Esophagus squamous epithelium (tissue), 5 donors: ENCODE results near the gene RALB. TPM values are rescaled to one million over a fixed set of nuclear protein-coding genes. Genes with fewer than 3 reads are reported as not detected.

Source experiments
- DNase-seq: peaks from one replicate; lab custom pipeline; 2025; lab: John Stamatoyannopoulos, UW
- H3K27ac ChIP-seq, 4 donors: fragments of 200-600 bp; sonication (generic); one replicate each; pipeline ENCODE4 v1.5.1; 2016 to 2019; ENCODE audit warnings: mild to moderate bottlenecking in 1 of 4
- H3K27me3 ChIP-seq, 4 donors: fragments of 200-600 bp; sonication (generic); 1 replicate in 3 of 4; 2 replicates in 1 of 4; pipeline versions ENCODE4 v1.5.1 to v1.6.0; 2017 to 2021; ENCODE audit warnings: antibody characterized with exemption in 1 of 4
- H3K36me3 ChIP-seq, 3 donors: fragments of 200-600 bp; sonication (generic); one replicate each; pipeline ENCODE4 v1.5.1; 2016 to 2019
- H3K4me1 ChIP-seq, 3 donors: fragments of 200-600 bp; sonication (generic); one replicate each; pipeline ENCODE4 v1.5.1; 2017 to 2019
- H3K4me3 ChIP-seq, 4 donors: fragments of 200-600 bp; sonication (generic); 1 replicate in 3 of 4; 2 replicates in 1 of 4; pipeline ENCODE4 v1.5.1; 2016 to 2019; ENCODE audit warnings: mild to moderate bottlenecking in 2 of 4, moderate library complexity in 1 of 4
- H3K9me3 ChIP-seq, 3 donors: fragments of 200-600 bp; sonication (generic); one replicate each; pipeline ENCODE4 v1.5.1; 2016 to 2019
- POLR2A ChIP-seq, 4 donors: fragments of 450-650 bp; IDR thresholded peaks; one replicate each; pipeline ENCODE4 v1.6.1; 2017; ENCODE audit warnings: antibody characterized with exemption in 4 of 4, mild to moderate bottlenecking in 4 of 4, moderate library complexity in 3 of 4
- WGBS, 2 donors: methylation state at CpG; one replicate each; pipeline ENCODE4 v1.1.5; 2018; 5-methylcytosine and 5-hydroxymethylcytosine counted together
- intact Hi-C: fragments of 100-400 bp; cut with DNase I; formaldehyde crosslinking; loops from one replicate; pipeline ENCODE4 v1.15.0; 2022
- total RNA-seq, 4 donors: library from RNA; depleted of rRNA; stranded (reverse); fragments of >200 nt; gene quantifications; one replicate each; pipeline ENCODE4 v1.1.0, GENCODE V29; 2016
- TF ChIP-seq, protein P1 (sequence below), 6 experiments: fragments of 450-650 bp in 4 of 6; fragments of 200-600 bp in 2 of 6; sonication (generic) in 2 of 6; IDR thresholded peaks; one replicate each; pipeline ENCODE4 v1.5.1; 2016 to 2019; ENCODE audit warnings: antibody characterized with exemption in 6 of 6, mild to moderate bottlenecking in 4 of 6, moderate library complexity in 4 of 6
- donor health status: DM: yes; HTN: yes; CAD: no.

The RALB gene
- total RNA-seq, 4 donors from 2014 or later, result 50.2 to 99.2 (median 64.8) TPM

DNA sequence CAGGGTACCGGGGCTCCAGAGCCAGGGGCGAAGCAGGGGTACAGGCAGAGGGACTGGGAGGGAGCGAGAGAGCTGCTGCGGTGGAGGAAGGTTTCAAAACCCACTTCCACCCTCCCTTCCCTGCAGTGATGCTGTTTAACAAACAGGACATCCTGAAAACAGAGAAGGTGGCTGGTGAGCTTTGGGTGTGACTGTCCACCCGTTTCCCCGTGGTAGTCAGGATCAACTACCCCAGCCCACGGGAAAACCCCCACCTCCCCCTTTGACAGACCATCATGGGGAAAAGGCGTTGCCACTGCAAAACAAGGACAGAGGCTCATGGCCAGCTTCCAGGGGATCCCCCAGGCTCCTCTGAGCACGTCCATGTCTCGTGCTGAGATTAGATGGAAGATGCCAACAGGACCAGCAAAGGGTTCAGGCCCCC, 42.4 kb upstream of the RALB start:
- Histone ChIP-seq H3K4me1 (peaks cover 0 to 7% (median 3%) of the 10 kb centered on the region in 3 donors), H3K36me3 (no peaks in the 10 kb centered on the region), H3K9me3 (no peaks in the 10 kb centered on the region), H3K27me3 (no peaks in the 10 kb centered on the region), H3K4me3 (no peak overlapping the region), H3K27ac (no peak overlapping the region)
- WGBS, 2 donors, result 46 to 55% methylated on average over 7 of the region's 10 CpGs
- intact Hi-C loops, result no loop called here
- no peak for DNase-seq
- TF ChIP-seq, protein P1, sequence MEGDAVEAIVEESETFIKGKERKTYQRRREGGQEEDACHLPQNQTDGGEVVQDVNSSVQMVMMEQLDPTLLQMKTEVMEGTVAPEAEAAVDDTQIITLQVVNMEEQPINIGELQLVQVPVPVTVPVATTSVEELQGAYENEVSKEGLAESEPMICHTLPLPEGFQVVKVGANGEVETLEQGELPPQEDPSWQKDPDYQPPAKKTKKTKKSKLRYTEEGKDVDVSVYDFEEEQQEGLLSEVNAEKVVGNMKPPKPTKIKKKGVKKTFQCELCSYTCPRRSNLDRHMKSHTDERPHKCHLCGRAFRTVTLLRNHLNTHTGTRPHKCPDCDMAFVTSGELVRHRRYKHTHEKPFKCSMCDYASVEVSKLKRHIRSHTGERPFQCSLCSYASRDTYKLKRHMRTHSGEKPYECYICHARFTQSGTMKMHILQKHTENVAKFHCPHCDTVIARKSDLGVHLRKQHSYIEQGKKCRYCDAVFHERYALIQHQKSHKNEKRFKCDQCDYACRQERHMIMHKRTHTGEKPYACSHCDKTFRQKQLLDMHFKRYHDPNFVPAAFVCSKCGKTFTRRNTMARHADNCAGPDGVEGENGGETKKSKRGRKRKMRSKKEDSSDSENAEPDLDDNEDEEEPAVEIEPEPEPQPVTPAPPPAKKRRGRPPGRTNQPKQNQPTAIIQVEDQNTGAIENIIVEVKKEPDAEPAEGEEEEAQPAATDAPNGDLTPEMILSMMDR (IDR thresholded peaks at IDR 0.05), result no peak
- no peak for TF ChIP-seq POLR2A (IDR thresholded peaks at IDR 0.05)

GRCh38 chr2:120218181-120218580, 34.5 kb upstream of the RALB start:
- peaks cover 0 to 32% (median 0%) of the 10 kb centered on the region in 3 donors for H3K36me3 ChIP-seq
- H3K4me1 ChIP-seq, result peaks cover 11 to 38% (median 24%) of the 10 kb centered on the region in 3 donors
- WGBS, 2 donors, result 89 to 100% methylated on average over 4 to 5 of the region's 5 CpGs
- no peaks in the 10 kb centered on the region for H3K27me3 ChIP-seq
- TF ChIP-seq, protein P1 (IDR thresholded peaks at IDR 0.05), result no peak
- TF ChIP-seq POLR2A (IDR thresholded peaks at IDR 0.05), result no peak
- H3K27ac ChIP-seq, result no peak overlapping the region
- intact Hi-C loops, result no loop called here
- no peaks in the 10 kb centered on the region for H3K9me3 ChIP-seq
- no peak overlapping the region for H3K4me3 ChIP-seq
- DNase-seq, result no peak

DNA sequence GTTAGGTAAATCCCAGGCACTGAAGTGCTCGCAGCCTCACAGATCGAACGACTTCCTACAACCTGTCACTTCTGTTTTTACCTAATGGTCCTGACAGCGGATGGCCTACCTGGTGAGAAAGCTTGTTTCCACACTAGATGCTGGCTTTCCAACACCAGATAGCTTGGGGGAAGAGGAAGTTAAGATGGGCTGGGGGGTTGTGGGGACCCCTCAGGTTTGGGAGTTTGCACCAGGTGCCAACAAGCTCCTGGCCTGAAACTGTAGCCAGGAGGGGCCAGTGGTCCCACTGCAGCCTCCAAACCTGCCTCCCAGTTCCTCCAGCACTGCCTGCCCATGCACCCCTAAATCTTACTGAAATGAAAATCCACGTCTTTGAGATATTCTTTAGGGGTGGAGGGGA, 33.4 kb upstream of the RALB start:
- Histone ChIP-seq H3K9me3 (no peaks in the 10 kb centered on the region), H3K27me3 (no peaks in the 10 kb centered on the region), H3K4me1 (peaks cover 19 to 46% (median 30%) of the 10 kb centered on the region in 3 donors), H3K36me3 (peaks cover 0 to 32% (median 0%) of the 10 kb centered on the region in 3 donors), H3K4me3 (no peak overlapping the region), H3K27ac (no peak overlapping the region)
- intact Hi-C loops, result no loop called here
- TF ChIP-seq, protein P1 (IDR thresholded peaks at IDR 0.05), result no peak
- TF ChIP-seq POLR2A (IDR thresholded peaks at IDR 0.05), result no peak
- no peak for DNase-seq
- 92 to 98% methylated on average over 4 of the region's 5 CpGs for WGBS, 2 donors

- Histone ChIP-seq H3K4me1 (peaks cover 19 to 49% (median 32%) of the 10 kb centered on the region in 3 donors), H3K9me3 (no peaks in the 10 kb centered on the region), H3K4me3 (no peak overlapping the region), H3K36me3 (peaks cover 0 to 32% (median 0%) of the 10 kb centered on the region in 3 donors), H3K27ac (no peak overlapping the region), H3K27me3 (no peaks in the 10 kb centered on the region)
- WGBS, 2 donors, result 44 to 56% methylated on average over 4 to 5 of the region's 5 CpGs
- TF ChIP-seq, protein P1 (IDR thresholded peaks at IDR 0.05), result no peak
- TF ChIP-seq POLR2A (IDR thresholded peaks at IDR 0.05), result no peak
- intact Hi-C loops, result no loop called here
- no peak for DNase-seq
These were observed 32.9 kb upstream of the RALB start for GRCh38 chr2:120219766-120220165.

- WGBS, 2 donors, result 74 to 78% methylated on average over 2 of the region's 2 CpGs
- no peak for TF ChIP-seq POLR2A (IDR thresholded peaks at IDR 0.05)
- TF ChIP-seq, protein P1 (IDR thresholded peaks at IDR 0.05), result no peak
- intact Hi-C loops, result no loop called here
These were observed 31.9 kb upstream of the RALB start for GRCh38 chr2:120220756-120221155.

More at GRCh38 chr2:120220756-120221155, 31.9 kb upstream of the RALB start:
- Histone ChIP-seq H3K36me3 (peaks cover 0 to 32% (median 0%) of the 10 kb centered on the region in 3 donors), H3K27me3 (no peaks in the 10 kb centered on the region), H3K9me3 (no peaks in the 10 kb centered on the region), H3K27ac (no peak overlapping the region), H3K4me3 (no peak overlapping the region), H3K4me1 (peaks cover 19 to 49% (median 32%) of the 10 kb centered on the region in 3 donors)
- DNase-seq, result no peak
